CD4-positive, alpha-beta T cell (primary cell): ENCODE results near the gene SOCS2. TPM values are rescaled to one million over a fixed set of nuclear protein-coding genes. Genes with fewer than 3 reads are reported as not detected.

ENCODE experiments used
- ATAC-seq: fragments of 200-7000 bp; cut with Tn5 transposase; one replicate; pipeline ENCODE4 v1.10.0; 2022; ENCODE audit warnings: mild to moderate bottlenecking; ENCODE audit not compliant: poor library complexity
- CTCF ChIA-PET: fragments of 350-600 bp; sonication (Branson Sonifier 250); formaldehyde crosslinking; loops from one replicate; lab custom pipeline; 2021; ENCODE audit warnings: antibody characterized with exemption, inconsistent platforms; lab: Charles Lee
- POLR2A ChIA-PET: fragments of 350-600 bp; sonication (Branson Sonifier 250); formaldehyde crosslinking; loops from one replicate; lab custom pipeline; 2021; ENCODE audit warnings: antibody characterized with exemption, inconsistent platforms; lab: Charles Lee
- DNase-seq, 14 experiments: peaks; one replicate each; pipeline ENCODE4 v3.0.0-alpha.2; 2013 to 2020; ENCODE audit warnings: mixed read lengths in 2 of 14
- H3K27ac ChIP-seq, 2 donors: one replicate each; pipeline versions ENCODE4 v1.5.1 to v1.7.0; 2013; ENCODE audit warnings: low read length in 2 of 2, low read depth in 1 of 2, mild to moderate bottlenecking in 1 of 2
- H3K27me3 ChIP-seq, 2 experiments: 1 replicate in 1 of 2; 2 replicates in 1 of 2; pipeline versions ENCODE4 v1.6.1 to v1.7.0; 2013; ENCODE audit warnings: low read length in 2 of 2, control low read depth in 1 of 2, mild to moderate bottlenecking in 1 of 2, moderate library complexity in 1 of 2; ENCODE audit not compliant: insufficient read depth in 2 of 2, control insufficient read depth in 1 of 2
- H3K36me3 ChIP-seq: one replicate; pipeline ENCODE4 v1.6.1; 2013; ENCODE audit warnings: low read length, control low read depth; ENCODE audit not compliant: insufficient read depth
- H3K4me1 ChIP-seq: one replicate; pipeline ENCODE4 v1.6.1; 2013; ENCODE audit warnings: low read length, control low read depth; ENCODE audit not compliant: insufficient read depth
- H3K4me3 ChIP-seq: one replicate; pipeline ENCODE4 v1.5.1; 2013; ENCODE audit warnings: mild to moderate bottlenecking, low read length, moderate library complexity
- H3K9me3 ChIP-seq, 2 experiments: 1 replicate in 1 of 2; 2 replicates in 1 of 2; pipeline versions ENCODE4 v1.6.1 to v1.7.0; 2013; ENCODE audit warnings: low read length in 2 of 2, mild to moderate bottlenecking in 2 of 2, control low read depth in 1 of 2, moderate library complexity in 1 of 2; ENCODE audit not compliant: control insufficient read depth in 1 of 2, insufficient read depth in 1 of 2
- H3K27ac Mint-ChIP-seq: one replicate; pipeline ENCODE4 v1.8.0; 2020; ENCODE audit warnings: mixed read lengths
- H3K27me3 Mint-ChIP-seq: one replicate; pipeline ENCODE4 v1.8.0; 2021; ENCODE audit warnings: mixed read lengths
- H3K36me3 Mint-ChIP-seq: one replicate; pipeline ENCODE4 v1.8.0; 2021; ENCODE audit warnings: low read depth, mixed read lengths
- H3K4me1 Mint-ChIP-seq: one replicate; pipeline ENCODE4 v1.8.0; 2021; ENCODE audit warnings: low read depth, mixed read lengths
- H3K4me3 Mint-ChIP-seq: one replicate; pipeline ENCODE4 v1.8.0; 2020; ENCODE audit warnings: mild to moderate bottlenecking, mixed read lengths
- H3K9me3 Mint-ChIP-seq: one replicate; pipeline ENCODE4 v1.8.0; 2020; ENCODE audit warnings: mixed read lengths
- intact Hi-C, 2 experiments: fragments of 100-400 bp; cut with DNase I in 1 of 2; cut with micrococcal nuclease in 1 of 2; formaldehyde crosslinking; loops; one replicate each; pipeline versions ENCODE4 v1.15.1 to v1.9.0; 2023 to 2025; cut with DNase I, micrococcal nuclease
- total RNA-seq, 174 experiments: library from RNA in 2 of 174; stranded (reverse) in 2 of 174; gene quantifications; one replicate each; pipeline ENCODE4 v1.2.3 and lab custom pipeline; 2021 to 2026
- TF ChIP-seq, protein P1 (sequence below): fragments of 200-600 bp; IDR thresholded peaks from one replicate; pipeline ENCODE4 v1.8.0; 2022; ENCODE audit warnings: antibody characterized with exemption, mild to moderate bottlenecking

Gene SOCS2
- total RNA-seq, 2 experiments from 2014 or later, result 4.1 to 4.2 TPM

DNA sequence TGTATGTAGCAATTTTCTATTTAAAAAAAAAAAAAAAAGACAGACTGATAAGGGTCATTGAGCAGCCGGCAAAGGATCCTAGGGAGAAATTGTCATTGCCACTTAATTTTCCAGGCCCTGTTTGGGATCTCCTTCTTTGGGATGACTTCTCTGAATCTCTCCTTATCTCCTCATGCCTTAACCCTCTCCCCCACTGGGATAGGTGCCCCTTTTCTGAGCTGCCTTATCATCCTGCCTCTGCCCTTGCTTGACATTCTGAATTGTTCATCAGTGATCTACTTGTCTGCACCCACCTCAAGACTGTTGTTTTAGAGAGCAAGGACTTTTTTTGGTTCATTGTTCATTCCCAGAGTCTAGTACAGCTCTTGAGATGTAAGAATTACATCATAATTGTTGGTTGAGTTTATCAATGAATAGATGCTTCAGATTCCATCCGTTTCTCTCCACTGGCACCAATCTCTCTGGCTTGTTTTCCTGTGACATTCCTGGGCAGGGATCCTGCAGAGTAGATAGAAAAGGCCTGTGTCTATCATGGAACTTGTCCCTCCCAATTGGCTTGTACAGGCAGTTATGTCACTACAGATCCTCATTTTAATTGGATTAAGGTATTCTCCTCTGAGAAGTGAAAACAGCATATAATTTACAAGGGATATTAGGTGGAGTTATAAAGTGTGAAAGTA, 42.6 kb downstream of the SOCS2 start:
- Mint-ChIP-seq H3K9me3 (no peaks in the 10 kb centered on the region), H3K4me3 (no peak overlapping the region), H3K36me3 (no peaks in the 10 kb centered on the region), H3K27me3 (no peaks in the 10 kb centered on the region), H3K27ac (no peak overlapping the region), H3K4me1 (no peaks in the 10 kb centered on the region)
- peaks cover 0 to 5% of the 10 kb centered on the region in 2 experiments for H3K27me3 ChIP-seq
- CTCF ChIA-PET, result no interaction called here
- ATAC-seq, result no peak
- no peak overlapping the region for H3K4me3 ChIP-seq
- DNase-seq, result no peak
- no peaks in the 10 kb centered on the region for H3K4me1 ChIP-seq
- H3K36me3 ChIP-seq, result no peaks in the 10 kb centered on the region
- H3K9me3 ChIP-seq, result peaks cover 0 to 6% of the 10 kb centered on the region in 2 experiments
- TF ChIP-seq, protein P1, sequence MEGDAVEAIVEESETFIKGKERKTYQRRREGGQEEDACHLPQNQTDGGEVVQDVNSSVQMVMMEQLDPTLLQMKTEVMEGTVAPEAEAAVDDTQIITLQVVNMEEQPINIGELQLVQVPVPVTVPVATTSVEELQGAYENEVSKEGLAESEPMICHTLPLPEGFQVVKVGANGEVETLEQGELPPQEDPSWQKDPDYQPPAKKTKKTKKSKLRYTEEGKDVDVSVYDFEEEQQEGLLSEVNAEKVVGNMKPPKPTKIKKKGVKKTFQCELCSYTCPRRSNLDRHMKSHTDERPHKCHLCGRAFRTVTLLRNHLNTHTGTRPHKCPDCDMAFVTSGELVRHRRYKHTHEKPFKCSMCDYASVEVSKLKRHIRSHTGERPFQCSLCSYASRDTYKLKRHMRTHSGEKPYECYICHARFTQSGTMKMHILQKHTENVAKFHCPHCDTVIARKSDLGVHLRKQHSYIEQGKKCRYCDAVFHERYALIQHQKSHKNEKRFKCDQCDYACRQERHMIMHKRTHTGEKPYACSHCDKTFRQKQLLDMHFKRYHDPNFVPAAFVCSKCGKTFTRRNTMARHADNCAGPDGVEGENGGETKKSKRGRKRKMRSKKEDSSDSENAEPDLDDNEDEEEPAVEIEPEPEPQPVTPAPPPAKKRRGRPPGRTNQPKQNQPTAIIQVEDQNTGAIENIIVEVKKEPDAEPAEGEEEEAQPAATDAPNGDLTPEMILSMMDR, result no peak
- POLR2A ChIA-PET, result no interaction called here
- no peak overlapping the region for H3K27ac ChIP-seq
- intact Hi-C loops, result no loop called here

DNA sequence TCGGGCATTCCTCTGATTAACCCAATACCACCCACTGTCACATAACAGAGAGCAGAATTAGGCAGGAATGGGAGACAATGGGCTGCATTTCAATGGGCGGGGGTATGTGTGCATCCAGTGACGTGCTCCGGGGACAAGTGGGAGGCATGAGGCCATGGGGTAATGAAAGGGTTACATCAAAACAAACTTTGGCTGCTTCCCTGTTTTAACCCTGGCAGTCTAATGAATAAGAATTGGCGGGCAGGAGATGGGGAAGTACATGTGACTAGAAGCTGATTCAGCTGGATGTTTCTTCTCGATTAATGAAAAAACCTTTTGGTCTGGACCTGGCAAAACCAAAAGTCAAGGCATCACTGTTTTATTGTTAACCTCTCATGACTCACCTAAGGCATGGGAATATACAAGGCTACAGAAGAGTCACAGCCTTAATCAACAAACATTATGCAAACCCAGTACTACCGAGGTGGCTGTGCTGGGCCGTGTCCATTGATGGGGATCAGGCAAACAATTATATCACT, 44.2 kb downstream of the SOCS2 start:
- Histone ChIP-seq H3K27ac (no peak overlapping the region), H3K9me3 (peaks cover 0 to 6% of the 10 kb centered on the region in 2 experiments), H3K36me3 (no peaks in the 10 kb centered on the region), H3K4me1 (no peaks in the 10 kb centered on the region), H3K4me3 (no peak overlapping the region), H3K27me3 (peaks cover 0 to 5% of the 10 kb centered on the region in 2 experiments)
- ChIA-PET POLR2A (no interaction called here), CTCF (no interaction called here)
- TF ChIP-seq, protein P1, result no peak
- intact Hi-C loops, result no loop called here
- H3K9me3 Mint-ChIP-seq, result no peaks in the 10 kb centered on the region
- no peak overlapping the region for H3K4me3 Mint-ChIP-seq
- DNase-seq, result peak in 1 of 14 experiments; percentile 7
- no peaks in the 10 kb centered on the region for H3K4me1 Mint-ChIP-seq
- H3K27me3 Mint-ChIP-seq, result no peaks in the 10 kb centered on the region
- H3K27ac Mint-ChIP-seq, result no peak overlapping the region
- ATAC-seq, result no peak
- no peaks in the 10 kb centered on the region for H3K36me3 Mint-ChIP-seq

- H3K36me3 ChIP-seq, result no peaks in the 10 kb centered on the region
- H3K27me3 ChIP-seq, result no peaks in the 10 kb centered on the region
- Mint-ChIP-seq H3K4me3 (no peak overlapping the region), H3K27ac (no peak overlapping the region), H3K9me3 (no peaks in the 10 kb centered on the region), H3K4me1 (no peaks in the 10 kb centered on the region), H3K27me3 (no peaks in the 10 kb centered on the region), H3K36me3 (no peaks in the 10 kb centered on the region)
- no peak for ATAC-seq
- POLR2A ChIA-PET, result no interaction called here
- no peak for DNase-seq
- no peaks in the 10 kb centered on the region for H3K4me1 ChIP-seq
- H3K4me3 ChIP-seq, result no peak overlapping the region
- CTCF ChIA-PET, result no interaction called here
- intact Hi-C loops, result no loop called here
- TF ChIP-seq, protein P1, result no peak
- no peak overlapping the region for H3K27ac ChIP-seq
- peaks cover 0 to 6% of the 10 kb centered on the region in 2 experiments for H3K9me3 ChIP-seq
These were observed 46.5 kb downstream of the SOCS2 start for GRCh38 chr12:93618891-93619410.
